GM12872 (cell line): ENCODE data around the gene AIP.

Experiments
- TF ChIP-seq, protein P1 (sequence below): IDR thresholded peaks from 3 replicates; pipeline ENCODE4 v1.5.1; 2011; ENCODE audit warnings: low read depth, mild to moderate bottlenecking, low read length, moderate library complexity; ENCODE audit not compliant: insufficient read depth

The AIP gene

GRCh38 chr11:67498544-67498972, 15.7 kb downstream of the AIP start:
- TF ChIP-seq, protein P1, sequence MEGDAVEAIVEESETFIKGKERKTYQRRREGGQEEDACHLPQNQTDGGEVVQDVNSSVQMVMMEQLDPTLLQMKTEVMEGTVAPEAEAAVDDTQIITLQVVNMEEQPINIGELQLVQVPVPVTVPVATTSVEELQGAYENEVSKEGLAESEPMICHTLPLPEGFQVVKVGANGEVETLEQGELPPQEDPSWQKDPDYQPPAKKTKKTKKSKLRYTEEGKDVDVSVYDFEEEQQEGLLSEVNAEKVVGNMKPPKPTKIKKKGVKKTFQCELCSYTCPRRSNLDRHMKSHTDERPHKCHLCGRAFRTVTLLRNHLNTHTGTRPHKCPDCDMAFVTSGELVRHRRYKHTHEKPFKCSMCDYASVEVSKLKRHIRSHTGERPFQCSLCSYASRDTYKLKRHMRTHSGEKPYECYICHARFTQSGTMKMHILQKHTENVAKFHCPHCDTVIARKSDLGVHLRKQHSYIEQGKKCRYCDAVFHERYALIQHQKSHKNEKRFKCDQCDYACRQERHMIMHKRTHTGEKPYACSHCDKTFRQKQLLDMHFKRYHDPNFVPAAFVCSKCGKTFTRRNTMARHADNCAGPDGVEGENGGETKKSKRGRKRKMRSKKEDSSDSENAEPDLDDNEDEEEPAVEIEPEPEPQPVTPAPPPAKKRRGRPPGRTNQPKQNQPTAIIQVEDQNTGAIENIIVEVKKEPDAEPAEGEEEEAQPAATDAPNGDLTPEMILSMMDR, result no peak

DNA sequence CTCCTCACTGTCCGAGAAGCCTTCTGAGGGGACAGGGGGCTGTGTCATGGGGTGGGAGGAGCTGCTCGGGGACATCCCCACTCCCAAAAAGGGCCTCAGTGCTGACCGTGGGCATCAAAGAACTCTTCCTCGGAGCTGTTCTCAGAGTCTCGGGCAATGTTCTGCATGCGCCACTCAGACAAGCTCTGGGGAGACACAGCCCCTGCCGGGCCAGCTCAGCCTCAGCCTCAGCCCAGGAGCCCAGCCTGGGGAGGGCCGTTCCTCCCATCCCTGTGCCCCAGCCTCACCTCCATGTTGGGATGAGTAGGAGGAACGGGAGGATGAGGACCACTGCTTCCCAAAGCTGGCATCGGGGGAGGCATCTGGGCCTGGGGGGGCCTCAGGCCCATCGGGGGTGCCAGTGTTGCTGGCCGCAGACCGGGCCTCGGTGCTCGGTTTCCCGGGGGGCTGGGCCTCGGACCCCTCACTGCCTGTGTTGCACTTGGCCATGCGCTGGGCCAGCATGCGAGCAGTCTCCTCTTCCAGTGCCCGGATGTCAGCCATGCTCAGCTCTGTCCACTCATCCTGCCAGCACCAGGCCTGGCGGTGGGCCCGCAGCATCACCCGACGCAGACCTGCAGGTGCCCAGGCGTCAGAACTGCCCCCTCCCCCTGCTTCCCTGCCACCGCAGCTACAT, 17.1 kb downstream of the AIP start:
- TF ChIP-seq, protein P1, result no peak

GRCh38 chr11:67500484-67500821, 17.6 kb downstream of the AIP start:
- TF ChIP-seq, protein P1, result no peak

DNA sequence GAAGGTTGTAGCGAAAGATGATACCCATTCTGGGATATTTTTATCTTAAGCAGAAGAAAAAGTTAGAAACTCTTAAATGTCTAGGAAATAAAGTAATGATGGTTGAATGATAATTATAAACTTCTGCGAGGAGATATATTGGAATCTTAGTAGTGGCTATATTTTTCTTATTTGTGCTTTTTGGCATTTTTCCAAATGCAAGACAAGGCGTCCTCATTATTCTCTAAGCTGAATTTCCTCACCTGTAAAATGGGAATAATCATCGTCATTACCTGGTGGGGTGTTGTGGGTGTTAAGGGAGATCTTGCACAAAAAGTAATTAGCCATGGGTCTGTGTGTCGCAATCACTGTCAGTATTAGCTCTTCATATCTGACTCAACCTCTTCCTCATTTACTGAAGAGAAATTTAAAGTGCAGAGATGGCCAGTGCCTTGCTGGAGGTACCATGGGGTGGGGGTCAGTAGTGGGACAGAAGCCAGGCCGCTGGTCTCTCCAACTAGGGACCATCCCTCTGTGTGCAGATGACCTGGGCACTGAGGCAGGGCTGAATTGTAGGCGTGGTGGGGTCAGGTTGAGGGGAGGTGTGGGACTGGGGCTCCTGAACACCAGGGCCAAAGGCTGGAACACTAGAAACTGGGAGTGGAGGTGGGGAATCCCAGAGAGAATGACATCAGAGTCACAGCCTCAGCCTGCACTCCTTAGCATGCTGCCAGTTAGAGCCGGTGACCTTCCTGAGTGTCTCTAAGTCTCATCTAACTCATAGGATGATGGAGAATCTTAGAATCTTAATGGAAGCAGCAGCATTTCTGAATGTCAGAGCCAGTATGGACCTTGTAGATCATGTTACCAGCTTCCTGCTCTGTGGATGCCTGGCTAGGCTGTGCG, 18.2 kb downstream of the AIP start:
- TF ChIP-seq, protein P1, result no peak

DNA sequence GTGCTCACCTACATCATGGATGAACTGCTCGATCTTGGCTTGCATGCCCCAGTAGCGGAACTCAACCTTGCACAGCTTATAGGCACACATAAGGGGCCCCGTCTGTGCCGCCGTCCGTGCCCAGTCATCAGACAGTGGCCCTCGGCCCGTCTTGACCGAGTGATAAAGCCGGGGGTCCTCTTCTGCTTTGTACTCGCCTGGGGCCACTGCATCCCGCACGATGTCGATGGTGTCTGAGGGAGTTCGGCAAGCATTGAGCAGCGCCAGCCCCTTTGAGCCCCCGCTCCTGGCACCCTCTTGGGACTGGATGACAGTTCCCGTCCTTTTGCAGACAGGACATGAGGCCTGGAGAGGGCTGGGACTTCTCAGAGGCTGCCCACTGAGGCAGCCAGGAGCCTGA, 19.0 kb downstream of the AIP start:
- TF ChIP-seq, protein P1, result no peak

DNA sequence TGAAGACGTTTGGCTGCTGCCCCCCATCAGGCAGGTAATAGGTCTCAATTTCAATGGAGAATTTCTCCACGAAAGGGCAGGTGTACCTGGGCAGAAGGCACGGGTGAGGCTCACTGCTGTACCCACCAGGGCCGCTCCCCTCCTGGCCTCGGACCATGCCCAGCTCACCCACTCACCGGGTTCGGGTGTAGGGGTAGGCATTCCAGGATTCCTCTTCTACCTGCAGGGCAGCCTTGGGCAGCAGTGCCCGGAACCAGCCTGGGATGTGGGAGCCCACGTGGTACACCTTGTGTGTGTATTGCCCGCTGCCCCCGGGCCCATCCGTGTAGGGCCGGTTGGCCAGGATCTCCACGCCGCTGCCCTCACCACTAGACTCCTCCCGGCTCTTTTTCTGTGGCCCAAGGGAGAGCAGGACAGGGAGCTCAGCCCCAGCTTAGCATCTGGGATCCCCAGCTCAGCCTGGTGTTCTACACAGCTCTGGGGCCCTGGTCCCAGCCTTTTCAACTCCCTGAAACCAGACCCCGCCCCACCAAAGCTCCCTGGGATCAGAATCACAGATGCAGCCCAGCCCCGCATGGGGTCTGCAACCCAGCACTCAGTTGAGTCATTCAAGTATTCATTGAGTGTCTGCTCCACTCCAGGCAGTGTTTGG, 19.6 kb downstream of the AIP start:
- TF ChIP-seq, protein P1, result no peak
